Measurements from ENCODE around the gene VPS4B. TPM values are rescaled to one million over a fixed set of nuclear protein-coding genes. Genes with fewer than 3 reads are reported as not detected.

The VPS4B gene
- total and polyA plus RNA-seq, 9 donors: 18.6 to 43.4 (median 34.7) TPM

- no peak overlapping the region for H3K4me3 ChIP-seq
- no peaks in the 10 kb centered on the region for H3K36me3 ChIP-seq
- intact Hi-C loops (cut with DNase I): no loop called here
- no peaks in the 10 kb centered on the region for H3K27me3 ChIP-seq
- no peaks in the 10 kb centered on the region for H3K9me3 ChIP-seq
- TF ChIP-seq POLR2A (IDR thresholded peaks at IDR 0.05): no peak
- no peak for TF ChIP-seq EP300 (IDR thresholded peaks at IDR 0.05)
- TF ChIP-seq CTCF (IDR thresholded peaks at IDR 0.05): no peak
- DNase-seq: no peak
- WGBS, 3 donors: 63 to 77% (median 73%) methylated on average over 3 of the region's 3 CpGs
- no peaks in the 10 kb centered on the region for H3K4me1 ChIP-seq (ENCODE audit: insufficient read depth)
- no peak overlapping the region for H3K27ac ChIP-seq
These were observed 27.3 kb downstream of the VPS4B start for GRCh38 chr18:63394954-63395353.

GRCh38 chr18:63387861-63388260 is 34.4 kb downstream of the VPS4B start:
- Histone ChIP-seq H3K9me3 (no peaks in the 10 kb centered on the region), H3K4me1 (ENCODE audit: insufficient read depth) (no peaks in the 10 kb centered on the region), H3K27ac (no peak overlapping the region), H3K36me3 (no peaks in the 10 kb centered on the region), H3K4me3 (no peak overlapping the region), H3K27me3 (no peaks in the 10 kb centered on the region)
- intact Hi-C loops (cut with DNase I): no loop called here
- 77 to 82% (median 80%) methylated on average over 4 of the region's 4 CpGs for WGBS, 3 donors
- no peak for DNase-seq
- TF ChIP-seq POLR2A (IDR thresholded peaks at IDR 0.05) (no peak), CTCF (IDR thresholded peaks at IDR 0.05) (no peak), EP300 (IDR thresholded peaks at IDR 0.05) (no peak)

- TF ChIP-seq CTCF (IDR thresholded peaks at IDR 0.05): no peak
- no peak for TF ChIP-seq EP300 (IDR thresholded peaks at IDR 0.05)
- TF ChIP-seq POLR2A (IDR thresholded peaks at IDR 0.05): no peak
- no peak overlapping the region for H3K4me3 ChIP-seq
- intact Hi-C loops (cut with DNase I): no loop called here
- H3K36me3 ChIP-seq: no peaks in the 10 kb centered on the region
- 94 to 98% (median 94%) methylated on average over 3 of the region's 3 CpGs for WGBS, 3 donors
- H3K27me3 ChIP-seq: no peaks in the 10 kb centered on the region
- H3K27ac ChIP-seq: no peak overlapping the region
- no peak for DNase-seq
- no peaks in the 10 kb centered on the region for H3K4me1 ChIP-seq (ENCODE audit: insufficient read depth)
- H3K9me3 ChIP-seq: no peaks in the 10 kb centered on the region
These were observed 39.4 kb downstream of the VPS4B start for GRCh38 chr18:63382843-63383242.

- no peak for DNase-seq
- H3K27me3 ChIP-seq: no peaks in the 10 kb centered on the region
- WGBS, 3 donors: 48 to 72% (median 60%) methylated on average over 2 of the region's 2 CpGs
- TF ChIP-seq CTCF (IDR thresholded peaks at IDR 0.05): no peak
- TF ChIP-seq EP300 (IDR thresholded peaks at IDR 0.05): no peak
- TF ChIP-seq POLR2A (IDR thresholded peaks at IDR 0.05): no peak
- no peaks in the 10 kb centered on the region for H3K36me3 ChIP-seq
- intact Hi-C loops (cut with DNase I): no loop called here
- H3K4me1 ChIP-seq (ENCODE audit: insufficient read depth): no peaks in the 10 kb centered on the region
- H3K4me3 ChIP-seq: no peak overlapping the region
- H3K27ac ChIP-seq: no peak overlapping the region
- no peaks in the 10 kb centered on the region for H3K9me3 ChIP-seq
These were observed 42.7 kb downstream of the VPS4B start for GRCh38 chr18:63379639-63379962.

Measured in ovary (tissue), 9 donors.